ENCODE measurements around the gene NAT10. TPM values are rescaled to one million over a fixed set of nuclear protein-coding genes. Genes with fewer than 3 reads are reported as not detected.

NAT10 gene
- total and polyA plus RNA-seq, 2 donors from 2014 or later, result 24.1 to 43.1 TPM

GRCh38 chr11:34190192-34191139, 85.0 kb downstream of the NAT10 start:
- no peak overlapping the region for H3K27ac ChIP-seq (ENCODE audit: low read depth in 2 of 2, low read length in 2 of 2)
- FAIRE-seq (no peak), DNase-seq (no peak)
- H3K27me3 ChIP-seq (ENCODE audit: control insufficient read depth, insufficient read depth, low read length), result no peaks in the 10 kb centered on the region
- H3K36me3 ChIP-seq (ENCODE audit: control insufficient read depth in 2 of 3, insufficient read depth in 3 of 3, low read length in 3 of 3), result no peaks in the 10 kb centered on the region
- no peak for TF ChIP-seq CTCF (IDR thresholded peaks at IDR 0.05; ENCODE audit: borderline replicate concordance, extremely low read depth, insufficient read depth)
- peaks cover 0 to 16% (median 3%) of the 10 kb centered on the region in 3 donors for H3K4me1 ChIP-seq (ENCODE audit: control insufficient read depth in 2 of 3, insufficient read depth in 2 of 3, low read depth in 1 of 3, low read length in 3 of 3)
- H3K9ac ChIP-seq (ENCODE audit: low read length in 3 of 3), result no peak overlapping the region
- no peak overlapping the region for H3K4me3 ChIP-seq (ENCODE audit: low read length in 3 of 3)
- H3K9me3 ChIP-seq (ENCODE audit: control insufficient read depth in 2 of 3, insufficient read depth in 1 of 3, low read length in 3 of 3), result no peaks in the 10 kb centered on the region
- intact Hi-C loops (cut with DNase I), result no loop called here

- Histone ChIP-seq H3K27ac (ENCODE audit: low read depth in 2 of 2, low read length in 2 of 2) (no peak overlapping the region), H3K4me3 (ENCODE audit: low read length in 3 of 3) (no peak overlapping the region), H3K4me1 (ENCODE audit: control insufficient read depth in 2 of 3, insufficient read depth in 2 of 3, low read depth in 1 of 3, low read length in 3 of 3) (peaks cover 0 to 10% (median 3%) of the 10 kb centered on the region in 3 donors), H3K36me3 (ENCODE audit: control insufficient read depth in 2 of 3, insufficient read depth in 3 of 3, low read length in 3 of 3) (peaks cover 0 to 4% (median 2%) of the 10 kb centered on the region in 3 donors), H3K9ac (ENCODE audit: low read length in 3 of 3) (no peak overlapping the region), H3K27me3 (ENCODE audit: control insufficient read depth, insufficient read depth, low read length) (no peaks in the 10 kb centered on the region), H3K9me3 (ENCODE audit: control insufficient read depth in 2 of 3, insufficient read depth in 1 of 3, low read length in 3 of 3) (no peaks in the 10 kb centered on the region)
- DNase-seq (no peak), FAIRE-seq (no peak)
- TF ChIP-seq CTCF (IDR thresholded peaks at IDR 0.05; ENCODE audit: borderline replicate concordance, extremely low read depth, insufficient read depth), result no peak
- intact Hi-C loops (cut with DNase I), result no loop called here
These were observed 86.1 kb downstream of the NAT10 start for GRCh38 chr11:34191578-34191977.

- TF ChIP-seq CTCF (IDR thresholded peaks at IDR 0.05; ENCODE audit: borderline replicate concordance, extremely low read depth, insufficient read depth), result no peak
- Histone ChIP-seq H3K9ac (ENCODE audit: low read length in 3 of 3) (no peak overlapping the region), H3K9me3 (ENCODE audit: control insufficient read depth in 2 of 3, insufficient read depth in 1 of 3, low read length in 3 of 3) (no peaks in the 10 kb centered on the region), H3K36me3 (ENCODE audit: control insufficient read depth in 2 of 3, insufficient read depth in 3 of 3, low read length in 3 of 3) (peaks cover 0 to 4% (median 3%) of the 10 kb centered on the region in 3 donors), H3K27ac (ENCODE audit: low read depth in 2 of 2, low read length in 2 of 2) (no peak overlapping the region), H3K4me1 (ENCODE audit: control insufficient read depth in 2 of 3, insufficient read depth in 2 of 3, low read depth in 1 of 3, low read length in 3 of 3) (peaks cover 0 to 6% (median 3%) of the 10 kb centered on the region in 3 donors), H3K27me3 (ENCODE audit: control insufficient read depth, insufficient read depth, low read length) (no peaks in the 10 kb centered on the region), H3K4me3 (ENCODE audit: low read length in 3 of 3) (no peak overlapping the region)
- intact Hi-C loops (cut with DNase I), result no loop called here
- DNase-seq, result no peak
- FAIRE-seq, result no peak
These were observed 87.3 kb downstream of the NAT10 start for GRCh38 chr11:34192481-34193401.
